Measurements from ENCODE around the gene ALPK1.

Gene ALPK1

DNA sequence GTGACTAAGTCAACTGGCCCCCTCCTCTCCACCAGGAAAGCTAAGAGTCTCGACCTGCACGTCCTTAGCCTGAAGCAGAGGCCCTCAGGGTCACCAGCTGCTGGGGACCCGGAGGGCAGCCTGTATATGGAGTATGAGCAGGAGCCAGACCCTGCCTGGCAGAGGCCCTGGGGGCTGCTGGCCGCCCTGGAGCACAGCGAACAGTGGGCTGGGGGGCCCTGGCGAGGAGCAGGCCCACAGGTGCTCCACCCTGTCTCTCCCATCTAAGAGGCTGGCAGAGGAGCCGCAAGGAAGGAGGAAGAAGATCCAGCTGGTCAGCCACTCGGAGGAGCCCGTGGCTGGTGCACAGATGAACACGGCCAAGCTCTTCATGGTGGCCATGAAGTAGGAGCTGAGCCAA, 61.2 kb downstream of the ALPK1 start:
- DNase-seq (ENCODE audit: low read depth, low spot score): no peak
- in situ Hi-C loops (cut with HindIII; ENCODE audit: low sequenced_read_pairs): no loop called here
- H3K4me3 ChIP-seq (ENCODE audit: low read depth, low read length): no peak overlapping the region
- no peak for TF ChIP-seq CTCF (IDR thresholded peaks at IDR 0.05; ENCODE audit: low read depth, low read length)

GRCh38 chr4:112358952-112359749, 62.0 kb downstream of the ALPK1 start:
- H3K4me3 ChIP-seq (ENCODE audit: low read depth, low read length): no peak overlapping the region
- DNase-seq (ENCODE audit: low read depth, low spot score): no peak
- in situ Hi-C loops (cut with HindIII; ENCODE audit: low sequenced_read_pairs): no loop called here
- TF ChIP-seq CTCF (IDR thresholded peaks at IDR 0.05; ENCODE audit: low read depth, low read length): no peak

DNA sequence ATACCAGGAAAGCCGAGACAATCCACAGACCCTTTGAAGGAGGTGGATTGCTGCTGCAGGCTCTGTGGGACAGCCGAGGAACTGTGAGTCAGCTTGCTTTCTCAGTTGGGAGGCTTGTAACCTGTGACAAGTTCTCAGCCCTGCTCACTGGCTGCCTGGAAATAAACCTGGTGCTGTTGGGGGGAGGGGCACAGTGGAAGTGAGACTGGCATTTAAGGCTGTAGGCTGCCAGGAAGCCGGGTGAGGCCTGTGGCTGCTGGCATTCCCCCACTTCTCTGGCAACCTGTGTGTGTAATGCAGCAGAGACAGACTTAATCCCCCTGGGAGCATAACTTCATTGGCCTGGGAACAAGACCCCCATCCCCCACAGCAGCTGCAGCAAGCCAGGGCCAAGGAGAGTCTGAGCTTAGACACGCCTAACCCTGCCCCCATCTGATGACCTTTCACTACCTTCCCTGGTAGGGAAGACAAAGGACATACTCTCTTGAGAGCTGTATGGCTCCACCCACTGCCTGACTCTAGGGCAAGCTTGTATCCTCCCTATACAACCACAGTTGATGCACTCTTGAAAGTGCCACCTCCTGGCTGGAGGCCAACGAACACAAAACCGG, 64.1 kb downstream of the ALPK1 start:
- DNase-seq (ENCODE audit: low read depth, low spot score): peak; percentile 70
- in situ Hi-C loops (cut with HindIII; ENCODE audit: low sequenced_read_pairs): no loop called here
- no peak overlapping the region for H3K4me3 ChIP-seq (ENCODE audit: low read depth, low read length)
- no peak for TF ChIP-seq CTCF (IDR thresholded peaks at IDR 0.05; ENCODE audit: low read depth, low read length)

DNA sequence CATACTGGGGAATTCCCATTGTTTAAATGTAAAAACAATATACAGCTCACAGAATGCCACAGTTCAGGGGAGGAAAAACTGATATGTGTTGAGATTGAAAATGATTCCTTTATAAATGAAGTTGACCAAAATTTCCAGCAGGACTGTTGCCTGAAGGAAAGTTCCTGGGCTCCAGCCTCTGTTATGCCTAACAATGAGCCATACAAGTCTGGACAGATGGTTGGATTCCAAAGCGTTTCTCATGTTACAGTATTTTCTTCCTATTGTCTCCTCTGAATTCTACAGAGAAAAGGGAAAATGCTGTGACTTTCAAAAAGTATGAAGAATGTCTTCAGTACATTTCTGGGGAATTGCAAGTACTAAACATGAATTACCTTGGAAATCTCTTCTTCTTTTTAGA, 73.3 kb downstream of the ALPK1 start:
- in situ Hi-C loops (cut with HindIII; ENCODE audit: low sequenced_read_pairs): no loop called here
- no peak for TF ChIP-seq CTCF (IDR thresholded peaks at IDR 0.05; ENCODE audit: low read depth, low read length)
- H3K4me3 ChIP-seq (ENCODE audit: low read depth, low read length): no peak overlapping the region
- DNase-seq (ENCODE audit: low read depth, low spot score): no peak

DNA sequence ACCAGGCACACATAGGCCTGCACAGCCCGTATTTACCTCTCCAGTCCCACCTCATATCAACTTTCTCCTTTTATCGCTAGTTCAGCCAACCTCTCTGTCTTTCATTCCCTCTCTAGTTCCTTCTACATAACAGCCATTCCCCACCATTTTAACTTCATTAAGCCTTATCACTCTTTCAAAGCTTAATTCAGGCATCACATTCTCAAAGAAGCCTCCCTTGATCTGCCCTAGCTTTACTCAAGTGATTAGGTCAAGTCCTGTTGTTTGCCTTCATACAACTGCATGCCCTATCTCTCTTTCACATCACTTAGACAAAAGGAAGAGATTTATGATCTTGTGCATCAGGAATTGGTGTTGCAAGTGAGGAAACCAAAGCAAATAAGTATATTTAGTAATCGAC, 74.2 kb downstream of the ALPK1 start:
- DNase-seq (ENCODE audit: low read depth, low spot score): no peak
- H3K4me3 ChIP-seq (ENCODE audit: low read depth, low read length): no peak overlapping the region
- TF ChIP-seq CTCF (IDR thresholded peaks at IDR 0.05; ENCODE audit: low read depth, low read length): no peak
- in situ Hi-C loops (cut with HindIII; ENCODE audit: low sequenced_read_pairs): no loop called here

DNA sequence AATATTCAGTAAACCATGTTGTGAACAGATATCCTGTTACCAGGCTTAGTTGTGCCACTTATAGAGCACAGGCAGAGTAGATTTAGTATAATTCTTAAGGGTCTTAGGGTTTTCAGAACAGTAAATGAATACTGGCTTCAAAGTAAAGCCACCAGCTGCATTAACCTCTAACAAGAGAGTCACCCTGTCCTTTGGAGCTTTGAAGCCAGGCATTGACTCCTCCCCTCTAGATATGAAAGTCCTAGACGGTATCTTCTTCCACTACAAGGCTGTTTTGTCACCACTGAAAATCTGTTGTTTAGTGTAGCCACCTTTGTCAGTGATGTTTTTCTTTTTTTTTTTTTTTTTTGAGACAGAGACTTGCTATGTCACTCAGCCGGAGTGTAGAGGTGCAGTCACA, 77.7 kb downstream of the ALPK1 start:
- in situ Hi-C loops (cut with HindIII; ENCODE audit: low sequenced_read_pairs): no loop called here

More for the DNA sequence above, 77.7 kb downstream of the ALPK1 start:
- DNase-seq (ENCODE audit: low read depth, low spot score): no peak
- no peak overlapping the region for H3K4me3 ChIP-seq (ENCODE audit: low read depth, low read length)
- no peak for TF ChIP-seq CTCF (IDR thresholded peaks at IDR 0.05; ENCODE audit: low read depth, low read length)

All from astrocyte of the spinal cord (primary cell).